HCT116 (cell line): ENCODE measurements around the gene KLK11.

Experiments
- CTCF ChIP-seq, 3 experiments: fragments of 200-600 bp in 1 of 3; sonication (generic) in 1 of 3; IDR thresholded peaks in 2 of 3; conservative IDR thresholded peaks in 1 of 3; 2 replicates each; pipeline ENCODE4 v1.5.1; 2012 to 2017; ENCODE audit warnings: low read depth in 2 of 3, low read length in 2 of 3, antibody characterized with exemption in 1 of 3, borderline replicate concordance in 1 of 3, control low read depth in 1 of 3, mild to moderate bottlenecking in 1 of 3, mixed read lengths in 1 of 3, mixed run types in 1 of 3, moderate library complexity in 1 of 3; ENCODE audit not compliant: insufficient read depth in 1 of 3
- EZH2 ChIP-seq: fragments of 200-600 bp; sonication (generic); IDR thresholded peaks from 2 replicates; pipeline ENCODE4 v1.6.1; 2017; ENCODE audit warnings: antibody characterized with exemption, mixed run types
- FOSL1 ChIP-seq: IDR thresholded peaks from 2 replicates; pipeline ENCODE4 v1.6.1; 2012; ENCODE audit warnings: low read depth
- POLR2A ChIP-seq: IDR thresholded peaks from 2 replicates; pipeline ENCODE4 v1.7.0; 2011; ENCODE audit warnings: borderline replicate concordance; ENCODE audit not compliant: insufficient read depth, insufficient read length; ENCODE audit errors: extremely low read depth
- POLR2AphosphoS5 ChIP-seq: IDR thresholded peaks from 2 replicates; pipeline ENCODE4 v1.6.1; 2011; ENCODE audit warnings: mild to moderate bottlenecking, low read depth, low read length, moderate library complexity
- RAD21 ChIP-seq: IDR thresholded peaks from 2 replicates; pipeline ENCODE4 v1.6.1; 2012; ENCODE audit warnings: low read depth, mild to moderate bottlenecking
- SIN3A ChIP-seq: IDR thresholded peaks from 2 replicates; pipeline ENCODE4 v1.6.1; 2012; ENCODE audit warnings: low read depth
- SP1 ChIP-seq: IDR thresholded peaks from 2 replicates; pipeline ENCODE4 v1.6.1; 2012; ENCODE audit warnings: low read depth
- TCF7L2 ChIP-seq: IDR thresholded peaks from 2 replicates; pipeline ENCODE4 v1.7.0; 2011; ENCODE audit warnings: borderline replicate concordance, inconsistent platforms; ENCODE audit not compliant: insufficient read depth, insufficient read length; ENCODE audit errors: extremely low read depth
- YY1 ChIP-seq: IDR thresholded peaks from 2 replicates; pipeline ENCODE4 v1.6.1; 2011; ENCODE audit warnings: low read length, low read depth, moderate library complexity, mild to moderate bottlenecking; ENCODE audit not compliant: insufficient replicate concordance; ENCODE audit errors: extremely low read depth
- ZFX ChIP-seq: fragments of 450-650 bp; IDR thresholded peaks from 2 replicates; pipeline ENCODE4 v1.6.1; 2017
- ZNF274 ChIP-seq: fragments of 200-500 bp; sonication (Bioruptor generic); IDR thresholded peaks from 2 replicates; pipeline ENCODE4 v1.6.1; 2014; ENCODE audit warnings: mild to moderate bottlenecking, low read depth, low read length, inconsistent platforms

GRCh38 chr19:50974702-50975556 lies 51.5 kb downstream of the KLK11 start:
- no peak for TF ChIP-seq POLR2AphosphoS5
- TF ChIP-seq CTCF (IDR thresholded peaks at IDR 0.05 in 2 of 3, conservative IDR thresholded peaks at IDR 0.05 in 1 of 3; ENCODE audit: borderline replicate concordance in 1 of 3, insufficient read depth in 1 of 3, low read depth in 2 of 3, low read length in 2 of 3): no peak
- TF ChIP-seq ZNF274: no peak
- no peak for TF ChIP-seq EZH2
- TF ChIP-seq SP1: no peak
- no peak for TF ChIP-seq SIN3A
- TF ChIP-seq ZFX: no peak
- no peak for TF ChIP-seq POLR2A
- TF ChIP-seq RAD21: no peak
- no peak for TF ChIP-seq FOSL1
- TF ChIP-seq TCF7L2: no peak
- no peak for TF ChIP-seq YY1
